22Rv1 (cell line): ENCODE data around the gene RABL3.

ENCODE experiments used
- ZFX ChIP-seq: fragments of 450-650 bp; IDR thresholded peaks from 2 replicates; pipeline ENCODE4 v1.6.1; 2017; ENCODE audit warnings: antibody characterized with exemption, borderline replicate concordance
- TF ChIP-seq, protein P1 (sequence below): fragments of 450-650 bp; IDR thresholded peaks from 2 replicates; pipeline ENCODE4 v1.5.1; 2017; ENCODE audit warnings: mild to moderate bottlenecking

DNA sequence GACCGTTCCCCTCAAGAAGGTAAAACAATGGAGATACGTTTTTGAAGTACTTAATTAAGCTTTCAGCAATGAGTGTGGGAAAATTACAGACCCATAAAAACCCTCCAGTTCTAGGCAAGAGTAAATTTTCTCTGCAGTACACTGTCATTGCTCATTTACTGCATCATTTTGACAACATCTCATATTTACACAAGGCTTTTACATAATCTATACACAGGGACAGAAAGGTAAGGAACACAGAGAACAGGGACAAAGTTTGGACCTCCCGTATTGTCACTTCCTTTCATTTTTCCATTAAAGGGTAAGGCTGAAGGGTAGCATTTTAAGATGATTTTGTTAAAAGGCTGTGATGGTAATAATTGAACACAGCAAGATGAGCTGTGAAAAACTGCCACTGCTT is 52.9 kb downstream of the RABL3 start:
- TF ChIP-seq, protein P1, sequence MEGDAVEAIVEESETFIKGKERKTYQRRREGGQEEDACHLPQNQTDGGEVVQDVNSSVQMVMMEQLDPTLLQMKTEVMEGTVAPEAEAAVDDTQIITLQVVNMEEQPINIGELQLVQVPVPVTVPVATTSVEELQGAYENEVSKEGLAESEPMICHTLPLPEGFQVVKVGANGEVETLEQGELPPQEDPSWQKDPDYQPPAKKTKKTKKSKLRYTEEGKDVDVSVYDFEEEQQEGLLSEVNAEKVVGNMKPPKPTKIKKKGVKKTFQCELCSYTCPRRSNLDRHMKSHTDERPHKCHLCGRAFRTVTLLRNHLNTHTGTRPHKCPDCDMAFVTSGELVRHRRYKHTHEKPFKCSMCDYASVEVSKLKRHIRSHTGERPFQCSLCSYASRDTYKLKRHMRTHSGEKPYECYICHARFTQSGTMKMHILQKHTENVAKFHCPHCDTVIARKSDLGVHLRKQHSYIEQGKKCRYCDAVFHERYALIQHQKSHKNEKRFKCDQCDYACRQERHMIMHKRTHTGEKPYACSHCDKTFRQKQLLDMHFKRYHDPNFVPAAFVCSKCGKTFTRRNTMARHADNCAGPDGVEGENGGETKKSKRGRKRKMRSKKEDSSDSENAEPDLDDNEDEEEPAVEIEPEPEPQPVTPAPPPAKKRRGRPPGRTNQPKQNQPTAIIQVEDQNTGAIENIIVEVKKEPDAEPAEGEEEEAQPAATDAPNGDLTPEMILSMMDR: no peak
- TF ChIP-seq ZFX: no peak
